NB4 (cell line): ENCODE results near the gene VENTX.

Source experiments
- DNase-seq: peaks from one replicate; pipeline ENCODE4 v3.0.0; 2010; ENCODE audit warnings: low read depth
- H3K4me3 ChIP-seq: one replicate; pipeline ENCODE4 v1.5.1; 2011; ENCODE audit warnings: mild to moderate bottlenecking, low read depth, low read length, moderate library complexity
- MYC ChIP-seq: IDR thresholded peaks from 2 replicates; pipeline ENCODE4 v1.6.1; 2011; ENCODE audit warnings: low read depth, low read length
- POLR2A ChIP-seq: IDR thresholded peaks from 2 replicates; pipeline ENCODE4 v1.6.1; 2011; ENCODE audit warnings: mild to moderate bottlenecking; ENCODE audit not compliant: insufficient read length; ENCODE audit errors: extremely low read depth
- TF ChIP-seq, protein P1 (sequence below): IDR thresholded peaks from one replicate; pipeline ENCODE4 v1.5.1; 2012; ENCODE audit warnings: low read depth, low read length
- TF ChIP-seq, protein P2 (sequence below): IDR thresholded peaks from 2 replicates; pipeline ENCODE4 v1.6.1; 2011; ENCODE audit warnings: low read depth, low read length

The VENTX gene

DNA sequence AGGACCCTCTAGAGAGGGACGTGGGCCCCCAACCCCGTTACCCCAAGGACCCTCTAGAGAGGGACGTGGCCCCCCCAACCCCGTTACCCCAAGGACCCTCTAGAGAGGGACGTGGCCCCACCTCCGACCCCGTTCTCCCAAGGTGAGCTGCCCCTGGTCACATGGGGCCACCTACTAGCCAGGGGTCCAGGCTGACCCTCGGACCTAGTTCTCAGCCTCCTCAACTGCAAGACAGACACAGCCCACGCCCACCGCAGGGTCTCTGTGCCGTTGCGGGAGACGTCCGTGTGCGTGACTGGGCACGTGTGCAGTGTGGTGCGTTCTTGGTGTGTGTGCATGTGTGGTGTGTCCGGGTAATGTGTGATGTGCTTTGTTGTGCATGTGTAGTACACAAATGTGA is 29.2 kb upstream of the VENTX start:
- TF ChIP-seq, protein P1, sequence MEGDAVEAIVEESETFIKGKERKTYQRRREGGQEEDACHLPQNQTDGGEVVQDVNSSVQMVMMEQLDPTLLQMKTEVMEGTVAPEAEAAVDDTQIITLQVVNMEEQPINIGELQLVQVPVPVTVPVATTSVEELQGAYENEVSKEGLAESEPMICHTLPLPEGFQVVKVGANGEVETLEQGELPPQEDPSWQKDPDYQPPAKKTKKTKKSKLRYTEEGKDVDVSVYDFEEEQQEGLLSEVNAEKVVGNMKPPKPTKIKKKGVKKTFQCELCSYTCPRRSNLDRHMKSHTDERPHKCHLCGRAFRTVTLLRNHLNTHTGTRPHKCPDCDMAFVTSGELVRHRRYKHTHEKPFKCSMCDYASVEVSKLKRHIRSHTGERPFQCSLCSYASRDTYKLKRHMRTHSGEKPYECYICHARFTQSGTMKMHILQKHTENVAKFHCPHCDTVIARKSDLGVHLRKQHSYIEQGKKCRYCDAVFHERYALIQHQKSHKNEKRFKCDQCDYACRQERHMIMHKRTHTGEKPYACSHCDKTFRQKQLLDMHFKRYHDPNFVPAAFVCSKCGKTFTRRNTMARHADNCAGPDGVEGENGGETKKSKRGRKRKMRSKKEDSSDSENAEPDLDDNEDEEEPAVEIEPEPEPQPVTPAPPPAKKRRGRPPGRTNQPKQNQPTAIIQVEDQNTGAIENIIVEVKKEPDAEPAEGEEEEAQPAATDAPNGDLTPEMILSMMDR = no peak
- TF ChIP-seq MYC (no peak), POLR2A (no peak)
- TF ChIP-seq, protein P2, sequence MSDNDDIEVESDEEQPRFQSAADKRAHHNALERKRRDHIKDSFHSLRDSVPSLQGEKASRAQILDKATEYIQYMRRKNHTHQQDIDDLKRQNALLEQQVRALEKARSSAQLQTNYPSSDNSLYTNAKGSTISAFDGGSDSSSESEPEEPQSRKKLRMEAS = no peak
- no peak for DNase-seq
- H3K4me3 ChIP-seq = no peak overlapping the region

DNA sequence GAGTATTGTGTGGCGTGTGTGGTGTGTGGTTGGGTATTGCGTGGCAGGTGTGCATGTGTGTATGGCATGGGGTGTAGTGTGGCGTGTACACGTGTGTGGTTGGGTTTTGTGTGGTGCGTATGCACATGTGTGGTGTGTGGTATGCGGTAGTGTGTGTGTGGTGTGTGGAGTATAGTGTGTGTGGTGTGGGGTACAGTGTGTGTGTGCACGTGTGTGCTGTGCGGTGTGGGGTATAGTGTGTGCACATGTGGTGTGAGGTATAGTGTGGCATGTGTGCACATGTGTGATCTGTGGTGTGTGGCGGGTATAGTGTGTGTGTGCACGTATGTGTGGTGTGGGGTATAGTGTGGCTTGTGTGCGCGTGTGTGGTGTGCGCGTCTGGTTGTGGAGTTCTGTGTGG is 28.5 kb upstream of the VENTX start:
- no peak for DNase-seq
- no peak overlapping the region for H3K4me3 ChIP-seq
- TF ChIP-seq, protein P1 = no peak
- no peak for TF ChIP-seq POLR2A
- TF ChIP-seq, protein P2 = no peak
- TF ChIP-seq MYC = no peak

DNA sequence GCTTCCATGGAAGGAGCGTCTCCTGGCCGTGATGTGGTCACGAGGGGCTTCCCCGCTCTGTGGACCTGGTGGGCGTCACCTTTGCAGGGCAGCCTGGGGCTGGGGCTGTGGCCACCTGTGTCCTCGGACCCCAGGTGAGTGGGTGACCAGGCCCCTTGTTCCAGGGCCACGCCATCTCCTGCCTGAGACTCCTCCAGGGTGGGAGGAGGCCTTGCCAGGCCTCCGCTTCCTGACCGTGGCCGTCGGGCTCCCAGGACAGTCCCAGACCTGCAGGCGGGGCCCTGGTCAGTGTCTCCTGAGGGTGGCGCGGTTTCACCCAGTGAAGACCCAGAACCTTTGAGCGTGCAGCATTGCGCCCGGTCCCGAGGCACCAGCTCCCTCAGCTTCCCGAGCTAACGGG is 28.0 kb upstream of the VENTX start:
- TF ChIP-seq, protein P1 = no peak
- TF ChIP-seq, protein P2 = no peak
- no peak for TF ChIP-seq MYC
- TF ChIP-seq POLR2A = no peak
- DNase-seq = no peak
- no peak overlapping the region for H3K4me3 ChIP-seq

DNA sequence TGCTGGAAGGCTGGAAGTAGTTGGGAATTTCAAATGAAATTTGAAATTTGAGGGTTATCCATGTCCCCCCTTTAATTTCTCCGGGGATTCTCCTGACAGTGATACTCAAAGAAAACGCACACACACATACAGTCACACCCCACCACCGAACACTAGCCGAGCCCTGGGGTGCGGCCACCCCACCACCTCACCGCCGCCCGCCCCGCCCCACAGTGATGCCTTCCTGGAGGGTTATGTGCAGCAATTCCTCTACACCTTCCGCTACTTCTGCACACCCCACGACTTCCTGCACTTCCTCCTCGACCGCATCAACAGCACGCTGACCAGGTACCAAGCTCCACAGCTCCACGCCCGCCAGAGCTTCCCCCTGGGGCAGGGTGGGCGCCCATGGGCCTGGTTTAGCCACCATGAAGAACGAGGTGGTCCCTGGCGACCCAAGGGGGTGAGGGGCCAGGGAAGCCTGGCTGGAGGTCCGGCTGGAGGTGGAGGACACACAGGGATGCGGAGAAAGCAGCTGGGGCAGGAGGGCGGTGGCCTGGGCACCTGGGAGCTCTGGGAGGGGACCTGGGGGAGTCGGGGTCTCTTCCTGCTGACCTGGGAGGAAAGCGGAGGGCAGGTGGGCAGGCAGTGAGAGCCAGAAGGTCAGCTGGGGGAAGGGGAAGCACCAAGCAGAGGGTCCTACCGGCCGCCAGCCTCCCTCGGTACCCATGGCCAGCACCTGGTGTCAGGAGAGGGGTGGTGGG is 27.1 kb upstream of the VENTX start:
- H3K4me3 ChIP-seq = no peak overlapping the region
- DNase-seq = no peak

DNA sequence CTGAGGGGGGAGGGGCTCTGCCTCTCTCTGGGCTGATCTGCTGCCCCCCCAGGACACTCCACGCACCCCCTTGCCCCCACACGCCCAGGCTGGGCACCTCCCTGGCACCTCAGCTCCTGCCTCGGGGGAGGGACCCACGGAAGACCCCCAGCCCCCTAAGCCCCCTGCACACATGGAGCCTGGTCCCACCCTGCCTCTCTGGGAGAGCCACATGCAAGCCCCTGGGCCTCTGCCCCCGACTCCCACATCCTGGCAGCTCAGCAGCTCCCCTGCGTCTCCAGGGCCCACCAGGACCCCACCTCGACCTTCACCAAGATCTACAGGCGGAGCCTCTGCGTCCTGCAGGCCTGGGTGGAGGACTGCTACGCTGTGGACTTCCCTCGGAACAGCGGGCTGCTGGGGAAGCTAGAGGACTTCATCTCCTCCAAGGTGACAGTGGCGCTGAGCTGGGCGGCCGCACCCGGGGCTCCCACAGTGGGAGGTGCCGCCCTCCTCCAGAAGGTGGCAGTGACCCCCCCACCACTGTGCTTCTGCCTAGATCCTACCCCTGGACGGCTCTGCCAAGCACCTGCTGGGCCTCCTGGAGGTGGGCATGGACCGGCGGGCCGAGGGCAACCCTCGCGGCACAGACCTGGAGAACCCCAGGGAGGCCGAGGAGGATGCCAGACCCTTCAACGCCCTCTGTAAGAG is 26.4 kb upstream of the VENTX start:
- H3K4me3 ChIP-seq = no peak overlapping the region
- no peak for TF ChIP-seq MYC
- no peak for TF ChIP-seq POLR2A

More for the DNA sequence above, 27.1 kb upstream of the VENTX start:
- TF ChIP-seq, protein P1 = no peak
- TF ChIP-seq POLR2A = no peak
- TF ChIP-seq MYC = no peak
- TF ChIP-seq, protein P2 = no peak

DNA sequence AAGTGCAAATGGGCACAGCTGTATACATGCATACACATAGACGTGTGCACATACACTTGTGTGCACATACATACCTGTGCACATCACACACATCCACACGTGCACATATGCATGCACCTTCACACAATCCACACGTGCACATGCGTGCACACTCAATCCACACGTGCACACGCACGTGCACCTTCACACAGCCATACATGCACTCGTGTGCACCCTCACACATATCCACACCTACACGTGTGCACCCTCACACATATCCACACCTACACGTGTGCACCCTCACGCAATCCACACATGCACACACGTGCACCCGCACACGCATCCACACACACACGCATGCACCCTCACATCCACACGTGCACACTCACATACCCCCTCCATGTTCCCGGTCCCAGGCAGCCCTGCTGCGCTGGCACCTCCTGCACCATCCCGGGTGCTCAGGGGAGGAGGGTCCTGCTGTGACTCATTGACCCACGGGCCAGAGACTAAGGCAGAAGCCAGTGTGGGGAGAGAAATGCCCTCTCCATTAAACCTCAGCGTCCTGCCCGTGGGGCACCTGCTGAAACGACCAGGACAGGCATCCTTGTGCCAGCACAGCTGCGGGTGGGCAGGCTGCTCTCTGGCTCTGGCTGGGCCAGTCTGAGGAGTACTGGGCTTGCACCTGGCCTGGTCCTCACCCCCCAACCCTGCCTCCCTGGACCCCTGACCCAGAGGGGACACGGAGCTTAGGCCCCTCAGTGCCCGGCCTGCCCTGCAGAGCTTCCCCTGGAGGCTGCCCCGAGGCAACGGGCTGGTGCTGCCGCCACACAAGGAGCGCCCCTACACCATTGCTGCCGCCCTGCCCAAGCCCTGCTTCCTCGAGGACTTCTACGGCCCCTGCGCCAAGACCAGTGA is 25.4 kb upstream of the VENTX start:
- DNase-seq = no peak
- no peak overlapping the region for H3K4me3 ChIP-seq
- TF ChIP-seq, protein P1 = no peak
- TF ChIP-seq POLR2A (no peak), MYC (no peak)
- TF ChIP-seq, protein P2 = no peak

More for the DNA sequence above, 26.4 kb upstream of the VENTX start:
- DNase-seq = no peak
